Inflammatory macrophage treated with lipopolysaccharide for 4 hours (primary cell): ENCODE data around the gene CTH.
"Not testable (repeated sequence)": the region's sequence is repeated elsewhere in the genome, so short reads cannot be mapped to it uniquely, and the experiment has no call there.

Experiments
- DNase-seq: peaks from one replicate; pipeline ENCODE4 v3.0.0-alpha.2; 2020

CTH gene

GRCh38 chr1:70410604-70411359, at the start of gene CTH:
Gene CTH, plus strand, starts transcription at chr1:70411268. Its CDS starts 148 bp downstream, at chr1:70411416.
- DNase-seq, result peak; percentile 92

GRCh38 chr1:70361727-70362398, 49.2 kb upstream of the CTH start:
- DNase-seq, result no peak

- no peak for DNase-seq
These were observed 46.6 kb upstream of the CTH start for GRCh38 chr1:70364439-70364838.

- DNase-seq, result not testable (repeated sequence)
These were observed 44.6 kb upstream of the CTH start for GRCh38 chr1:70366425-70366952.

GRCh38 chr1:70366997-70367396, 44.1 kb upstream of the CTH start:
- DNase-seq, result not testable (repeated sequence)

- not testable (repeated sequence) for DNase-seq
These were observed 43.7 kb upstream of the CTH start for GRCh38 chr1:70367397-70367796.

GRCh38 chr1:70371586-70371985, 39.5 kb upstream of the CTH start:
- DNase-seq, result not testable (repeated sequence)

GRCh38 chr1:70372426-70372825, 38.6 kb upstream of the CTH start:
- no peak for DNase-seq

DNA sequence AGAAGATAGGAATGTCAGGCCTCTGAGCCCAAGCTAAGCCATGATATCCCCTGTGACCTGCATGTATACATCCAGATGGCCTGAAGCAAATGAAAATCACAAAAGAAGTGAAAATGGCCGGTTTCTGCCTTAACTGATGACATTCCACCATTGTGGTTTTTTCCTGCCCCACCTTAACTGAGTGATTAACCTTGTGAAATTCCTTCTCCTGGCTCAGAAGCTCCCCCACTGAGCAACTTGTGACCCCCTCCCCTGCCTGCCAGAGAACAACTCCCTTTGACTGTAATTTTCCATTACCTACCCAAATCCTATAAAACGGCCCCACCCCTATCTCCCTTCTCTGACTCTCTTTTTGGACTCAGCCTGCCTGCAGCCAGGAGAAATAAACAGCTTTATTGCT, 37.5 kb upstream of the CTH start:
- DNase-seq, result not testable (repeated sequence)

GRCh38 chr1:70376196-70376595, 34.9 kb upstream of the CTH start:
- no peak for DNase-seq

DNA sequence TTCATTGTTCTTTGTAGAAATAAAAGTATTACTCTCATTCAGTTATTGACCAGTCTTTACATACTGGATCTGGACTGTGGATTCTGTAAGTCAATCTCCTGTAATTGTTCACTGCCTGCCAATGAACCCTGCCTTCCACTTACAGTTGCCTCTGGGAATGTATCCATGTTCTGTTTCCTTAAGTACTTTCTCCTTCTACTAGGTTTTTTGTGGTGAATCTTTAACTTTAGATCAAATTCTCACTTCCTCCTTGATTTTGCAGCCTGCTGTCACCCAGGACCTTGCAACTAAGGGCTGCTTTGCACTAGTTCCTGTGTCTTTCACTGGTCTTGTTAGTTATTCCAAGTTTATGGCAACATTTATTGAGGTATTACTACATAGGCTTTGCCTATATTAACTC, 28.4 kb upstream of the CTH start:
- DNase-seq, result peak; percentile 6

GRCh38 chr1:70383483-70383882, 27.6 kb upstream of the CTH start:
- DNase-seq, result no peak

DNA sequence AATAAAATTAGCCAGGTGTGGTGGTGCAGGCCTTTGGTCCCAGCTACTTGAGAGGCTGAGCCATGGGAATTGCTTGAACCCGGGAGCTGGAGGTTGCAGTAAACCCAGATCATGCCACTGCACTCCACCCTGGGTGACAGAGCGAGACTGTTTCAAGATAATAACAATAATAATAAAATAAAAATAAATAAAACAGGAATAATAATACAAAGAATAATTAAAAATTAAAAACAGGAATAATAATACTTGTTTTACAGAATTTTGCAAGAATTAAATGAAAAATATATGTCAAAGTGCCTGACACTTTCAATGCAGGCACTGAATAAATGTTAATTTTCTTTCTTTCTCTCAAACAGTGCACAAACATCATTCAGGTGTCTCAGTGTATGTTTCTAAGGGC, 26.5 kb upstream of the CTH start:
- DNase-seq, result no peak

DNA sequence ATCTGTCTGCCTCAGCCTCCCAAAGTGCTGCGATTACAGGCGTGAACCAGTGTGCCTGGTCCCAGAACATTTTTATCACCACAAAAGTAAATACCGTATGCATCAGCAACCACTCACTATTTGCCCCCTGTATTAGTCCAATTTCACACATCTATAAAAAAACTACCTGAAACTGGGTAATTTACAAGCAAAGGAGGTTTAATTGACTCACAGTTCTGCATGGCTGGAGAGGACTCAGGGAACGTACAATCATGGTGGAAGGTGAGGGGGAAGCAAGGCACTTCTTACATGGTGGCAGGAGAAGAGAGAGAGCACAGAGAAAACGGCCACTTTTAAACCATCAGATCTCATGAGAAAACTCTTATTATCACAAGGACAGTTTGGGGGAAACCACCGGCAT, 25.6 kb upstream of the CTH start:
- DNase-seq, result no peak

DNA sequence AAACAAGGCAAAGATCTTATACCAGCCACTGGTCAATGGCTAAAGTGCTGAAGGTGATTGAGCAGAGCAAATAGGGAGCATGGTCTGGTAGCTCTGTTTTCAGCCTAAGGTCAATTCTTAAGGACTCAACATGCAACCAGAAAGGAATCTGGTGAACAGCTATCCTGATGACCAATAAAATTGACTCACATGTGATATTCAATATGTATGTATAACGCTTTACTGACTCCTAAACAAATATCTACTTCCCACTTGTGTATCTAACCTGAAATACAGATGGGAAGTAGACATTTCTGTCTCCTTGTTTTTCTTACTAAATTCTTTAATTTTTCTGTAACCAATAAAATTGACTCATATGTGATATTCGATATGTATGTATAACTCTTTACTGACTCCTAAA, 24.9 kb upstream of the CTH start:
- DNase-seq, result no peak

- DNase-seq, result no peak
These were observed 23.6 kb upstream of the CTH start for GRCh38 chr1:70387507-70387906.

- no peak for DNase-seq
These were observed 18.4 kb upstream of the CTH start for GRCh38 chr1:70392626-70393025.

DNA sequence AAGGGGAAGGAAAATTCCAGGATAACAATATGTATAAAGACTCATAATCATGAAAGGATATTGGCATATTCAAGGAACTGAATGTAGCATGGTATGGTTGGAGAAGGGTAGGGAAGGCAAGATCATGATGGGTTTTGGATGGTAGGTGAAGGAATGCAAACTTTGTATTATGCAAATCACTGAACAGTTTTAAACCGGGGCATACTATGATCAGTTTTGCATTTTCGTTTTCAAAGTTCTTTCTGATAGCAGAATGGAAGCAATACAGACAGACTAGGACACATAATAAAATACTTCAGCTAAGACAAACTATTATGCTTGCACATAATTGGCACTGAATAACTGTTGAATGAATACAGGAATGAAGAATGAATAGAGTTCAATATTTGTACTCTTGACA, 14.5 kb upstream of the CTH start:
- no peak for DNase-seq

- no peak for DNase-seq
These were observed 14.1 kb upstream of the CTH start for GRCh38 chr1:70397013-70397412.

- DNase-seq, result no peak
These were observed 10.7 kb upstream of the CTH start for GRCh38 chr1:70400335-70400734.

GRCh38 chr1:70401974-70402373, 9.1 kb upstream of the CTH start:
- no peak for DNase-seq

- no peak for DNase-seq
These were observed 7.3 kb upstream of the CTH start for GRCh38 chr1:70403759-70404158.

DNA sequence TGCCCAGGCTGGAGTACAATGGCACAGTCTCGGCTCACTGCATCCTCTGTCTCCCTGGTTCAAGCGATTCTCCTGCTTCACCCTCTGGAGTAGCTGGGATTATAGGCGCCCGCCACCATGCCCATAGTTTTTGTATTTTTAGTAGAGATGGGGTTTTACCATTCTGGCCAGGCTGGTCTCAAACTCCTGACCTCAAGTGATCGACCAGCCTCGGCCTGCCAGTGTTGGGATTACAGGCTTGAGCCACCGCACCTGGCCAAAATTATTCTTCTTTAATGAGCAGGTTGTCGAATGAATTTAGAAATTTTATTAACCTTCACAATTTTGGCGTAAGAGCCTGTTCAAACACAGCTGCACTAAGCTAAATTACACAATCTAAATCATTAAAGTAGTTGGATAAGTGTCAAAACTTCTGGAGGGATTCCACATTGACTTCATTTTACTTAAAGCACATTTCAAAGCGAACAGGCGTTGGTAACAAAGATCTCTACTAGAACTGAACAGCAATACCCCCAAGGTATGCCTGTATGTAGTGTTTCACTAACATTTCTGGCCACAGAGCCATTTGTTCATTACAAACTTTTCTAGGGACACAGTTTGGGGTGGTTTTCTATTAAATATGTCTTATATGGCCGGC, 5.2 kb upstream of the CTH start:
- no peak for DNase-seq

DNA sequence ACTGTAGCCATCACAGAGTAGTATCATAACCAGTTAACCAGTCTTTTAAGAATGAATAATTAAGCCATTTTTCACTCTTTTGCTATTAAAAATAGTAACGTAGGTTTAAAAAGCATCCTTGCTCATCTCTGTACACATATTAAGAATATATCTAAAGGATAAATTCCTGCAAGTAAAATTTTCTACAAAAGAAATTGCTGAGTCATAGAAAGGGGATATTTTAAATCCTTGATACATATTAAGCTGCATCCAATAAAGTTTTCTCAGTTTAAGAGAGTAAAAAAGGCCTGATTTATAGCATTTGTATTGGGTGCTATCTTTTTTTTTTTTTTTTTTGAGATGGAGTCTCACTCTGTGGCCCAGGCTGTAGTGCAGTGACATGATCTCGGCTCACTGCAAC, 1.9 kb upstream of the CTH start:
- no peak for DNase-seq
